Upper lobe of left lung (tissue), 4 donors: ENCODE measurements around the gene CPEB3.

Source experiments
- EP300 ChIP-seq, 4 donors: sonication (generic); formaldehyde crosslinking; IDR thresholded peaks; one replicate each; pipeline ENCODE4 v1.5.1; 2017; ENCODE audit warnings: antibody characterized with exemption in 4 of 4, control low read depth in 2 of 4
- POLR2A ChIP-seq, 4 donors: fragments of 450-650 bp; IDR thresholded peaks; one replicate each; pipeline ENCODE4 v1.5.1; 2016 to 2017; ENCODE audit warnings: antibody characterized with exemption in 4 of 4, mild to moderate bottlenecking in 2 of 4
- POLR2AphosphoS5 ChIP-seq, 2 donors: sonication (generic); formaldehyde crosslinking; IDR thresholded peaks; one replicate each; pipeline ENCODE4 v1.5.1; 2017; ENCODE audit warnings: antibody characterized with exemption in 2 of 2
- TF ChIP-seq, protein P1 (sequence below), 6 experiments: fragments of 450-650 bp in 4 of 6; fragments of 200-600 bp in 2 of 6; sonication (generic) in 2 of 6; IDR thresholded peaks; one replicate each; pipeline ENCODE4 v1.5.1; 2016 to 2019; ENCODE audit warnings: antibody characterized with exemption in 6 of 6

DNA sequence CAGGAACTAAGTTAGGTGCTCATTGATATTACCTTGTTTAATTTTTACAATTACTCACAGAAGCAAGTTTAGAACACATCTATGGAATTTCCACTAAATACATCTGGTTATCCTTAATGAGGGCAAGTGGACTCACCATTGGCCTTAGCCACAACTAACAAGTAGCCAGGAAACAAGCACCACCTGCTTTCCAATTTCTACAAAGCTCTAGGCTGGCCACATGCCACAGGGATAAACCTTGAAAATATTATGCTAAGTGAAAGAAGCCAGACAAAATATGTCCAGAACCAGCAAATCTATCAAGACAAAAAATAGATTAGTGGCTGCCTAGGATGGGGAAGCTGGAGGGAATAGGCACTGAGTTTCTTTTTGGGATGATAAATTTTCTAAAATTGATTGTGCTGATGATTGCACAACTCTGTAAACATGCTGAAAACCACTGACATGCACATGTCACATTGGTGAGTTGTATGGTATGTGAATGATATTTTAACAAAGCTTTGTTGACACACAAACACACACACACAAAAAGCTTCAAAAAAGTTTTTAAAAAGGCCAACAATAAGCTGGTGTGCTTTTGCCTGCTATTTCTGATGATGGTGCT lies 179.4 kb downstream of the CPEB3 start:
- TF ChIP-seq, protein P1, sequence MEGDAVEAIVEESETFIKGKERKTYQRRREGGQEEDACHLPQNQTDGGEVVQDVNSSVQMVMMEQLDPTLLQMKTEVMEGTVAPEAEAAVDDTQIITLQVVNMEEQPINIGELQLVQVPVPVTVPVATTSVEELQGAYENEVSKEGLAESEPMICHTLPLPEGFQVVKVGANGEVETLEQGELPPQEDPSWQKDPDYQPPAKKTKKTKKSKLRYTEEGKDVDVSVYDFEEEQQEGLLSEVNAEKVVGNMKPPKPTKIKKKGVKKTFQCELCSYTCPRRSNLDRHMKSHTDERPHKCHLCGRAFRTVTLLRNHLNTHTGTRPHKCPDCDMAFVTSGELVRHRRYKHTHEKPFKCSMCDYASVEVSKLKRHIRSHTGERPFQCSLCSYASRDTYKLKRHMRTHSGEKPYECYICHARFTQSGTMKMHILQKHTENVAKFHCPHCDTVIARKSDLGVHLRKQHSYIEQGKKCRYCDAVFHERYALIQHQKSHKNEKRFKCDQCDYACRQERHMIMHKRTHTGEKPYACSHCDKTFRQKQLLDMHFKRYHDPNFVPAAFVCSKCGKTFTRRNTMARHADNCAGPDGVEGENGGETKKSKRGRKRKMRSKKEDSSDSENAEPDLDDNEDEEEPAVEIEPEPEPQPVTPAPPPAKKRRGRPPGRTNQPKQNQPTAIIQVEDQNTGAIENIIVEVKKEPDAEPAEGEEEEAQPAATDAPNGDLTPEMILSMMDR (IDR thresholded peaks at IDR 0.05), result no peak
- no peak for TF ChIP-seq POLR2AphosphoS5 (IDR thresholded peaks at IDR 0.05)
- TF ChIP-seq POLR2A (IDR thresholded peaks at IDR 0.05), result no peak
- no peak for TF ChIP-seq EP300 (IDR thresholded peaks at IDR 0.05)
